ENCODE results near the gene IKZF2.
"Not testable (repeated sequence)": the region's sequence is repeated elsewhere in the genome, so short reads cannot be mapped to it uniquely, and the experiment has no call there.

Gene IKZF2

GRCh38 chr2:213022987-213023386 lies 128.4 kb downstream of the IKZF2 start:
- no peak for DNase-seq

GRCh38 chr2:213021971-213022899 lies 129.2 kb downstream of the IKZF2 start:
- peak in 2 of 4 experiments; percentile 12 to 19 for DNase-seq

GRCh38 chr2:213020913-213021312 lies 130.5 kb downstream of the IKZF2 start:
- not testable (repeated sequence) for DNase-seq

GRCh38 chr2:213020268-213020667 lies 131.1 kb downstream of the IKZF2 start:
- DNase-seq, result no peak

GRCh38 chr2:213019368-213019767 lies 132.0 kb downstream of the IKZF2 start:
- no peak for DNase-seq

DNA sequence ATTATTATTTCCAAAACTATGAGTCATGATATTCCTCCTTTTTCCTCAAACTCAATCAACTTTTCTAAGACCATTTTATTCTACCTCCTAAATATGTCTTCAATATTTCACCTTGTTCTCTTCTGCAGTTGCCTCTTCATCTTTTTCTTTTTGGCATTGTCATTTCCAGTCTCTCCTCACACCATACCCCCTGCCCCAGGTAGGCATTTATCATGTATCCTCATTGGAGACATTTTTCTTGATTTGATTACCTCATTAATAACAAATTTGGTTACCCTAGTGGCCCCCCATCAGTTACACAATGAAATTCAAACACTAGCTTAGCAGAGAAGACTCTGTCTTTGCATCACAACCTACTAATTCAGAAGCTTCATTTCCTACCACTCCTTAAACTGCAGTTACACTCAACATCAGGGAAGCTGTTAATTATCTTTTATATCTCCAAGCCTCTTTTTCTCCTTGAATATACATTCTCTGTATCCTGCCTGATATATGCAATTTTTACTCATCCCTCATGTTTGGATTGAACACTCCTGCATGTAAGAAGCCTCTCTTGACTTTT lies 133.0 kb downstream of the IKZF2 start:
- no peak for DNase-seq

DNA sequence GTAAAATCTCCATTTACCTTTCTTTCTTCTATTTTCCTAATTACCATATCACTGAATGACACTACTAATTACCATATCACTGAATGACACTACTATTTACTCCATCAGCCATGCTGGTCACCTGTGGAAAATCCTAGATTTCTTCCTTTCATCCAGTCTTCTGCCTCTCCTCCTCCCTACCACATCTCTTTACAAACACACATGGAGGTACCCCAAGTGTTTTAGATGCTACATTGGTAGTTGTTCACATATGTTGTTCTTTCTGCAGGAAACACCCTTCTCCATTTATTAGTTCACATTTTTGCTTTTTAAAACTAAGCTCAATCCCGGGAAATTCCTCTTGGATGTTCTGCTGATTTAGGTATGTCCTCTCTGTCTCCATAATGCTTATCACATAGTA lies 134.0 kb downstream of the IKZF2 start:
- no peak for DNase-seq

- DNase-seq, result no peak
Measured at GRCh38 chr2:213016984-213017351, 134.4 kb downstream of the IKZF2 start.

- no peak for DNase-seq
Measured at GRCh38 chr2:213016166-213016983, 135.0 kb downstream of the IKZF2 start.

GRCh38 chr2:213015387-213016165 lies 135.8 kb downstream of the IKZF2 start:
- peak in 1 of 4 experiments; percentile 6 for DNase-seq

GRCh38 chr2:213013979-213014378 lies 137.4 kb downstream of the IKZF2 start:
- DNase-seq, result no peak

DNA sequence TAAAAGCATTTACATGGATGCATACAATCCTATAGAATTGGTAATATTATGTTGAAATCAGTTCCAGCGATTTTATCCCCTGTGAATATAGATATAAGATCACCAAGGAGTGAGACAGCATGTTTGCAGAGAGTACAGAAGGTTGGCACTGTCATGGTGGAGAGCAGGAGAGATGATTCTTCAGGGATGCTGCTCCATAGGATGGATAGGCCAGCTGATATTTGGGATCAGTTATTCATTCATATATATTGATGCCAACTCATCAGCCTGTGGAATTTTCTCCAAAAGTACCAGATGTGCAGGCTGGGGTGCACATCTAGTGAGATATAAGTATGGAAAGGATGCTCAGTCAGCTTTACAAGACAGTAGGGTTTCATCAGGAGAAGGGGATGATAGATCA lies 139.9 kb downstream of the IKZF2 start:
- no peak for DNase-seq

- no peak for DNase-seq
Measured at GRCh38 chr2:213010106-213010779, 141.2 kb downstream of the IKZF2 start.

GRCh38 chr2:213007290-213007838 lies 144.0 kb downstream of the IKZF2 start:
- DNase-seq, result no peak

GRCh38 chr2:213004197-213004821 lies 147.1 kb downstream of the IKZF2 start:
- DNase-seq, result no peak

GRCh38 chr2:213002383-213002782 lies 149.0 kb downstream of the IKZF2 start:
- no peak for DNase-seq

DNA sequence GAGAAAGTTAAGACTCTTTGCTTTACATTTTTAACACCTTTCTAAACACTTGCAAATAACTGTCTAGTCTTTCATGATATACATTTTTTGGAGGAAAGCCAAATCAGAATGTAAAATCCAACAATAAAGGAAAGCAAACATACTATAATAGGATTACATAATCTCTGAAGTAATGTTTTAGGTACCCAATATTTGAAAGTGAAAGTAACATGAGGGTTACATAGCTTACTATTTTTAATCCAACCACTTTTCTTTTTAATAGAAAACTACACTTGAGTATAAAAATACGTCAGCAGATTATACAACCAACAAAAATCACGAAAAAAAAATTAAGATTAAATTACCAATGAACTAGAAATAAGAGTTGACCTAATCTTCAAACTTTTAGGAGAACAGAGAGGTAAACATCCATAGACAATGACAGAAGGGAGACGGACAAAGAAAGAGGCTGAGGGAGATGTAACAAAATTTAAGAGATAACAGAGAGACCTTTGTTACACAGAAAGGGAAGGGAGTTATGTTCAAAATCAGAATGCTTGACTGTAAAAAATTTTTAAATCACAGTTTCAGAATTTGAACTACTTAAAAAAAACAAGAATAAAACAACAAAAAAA lies 150.0 kb downstream of the IKZF2 start:
- no peak for DNase-seq

DNA sequence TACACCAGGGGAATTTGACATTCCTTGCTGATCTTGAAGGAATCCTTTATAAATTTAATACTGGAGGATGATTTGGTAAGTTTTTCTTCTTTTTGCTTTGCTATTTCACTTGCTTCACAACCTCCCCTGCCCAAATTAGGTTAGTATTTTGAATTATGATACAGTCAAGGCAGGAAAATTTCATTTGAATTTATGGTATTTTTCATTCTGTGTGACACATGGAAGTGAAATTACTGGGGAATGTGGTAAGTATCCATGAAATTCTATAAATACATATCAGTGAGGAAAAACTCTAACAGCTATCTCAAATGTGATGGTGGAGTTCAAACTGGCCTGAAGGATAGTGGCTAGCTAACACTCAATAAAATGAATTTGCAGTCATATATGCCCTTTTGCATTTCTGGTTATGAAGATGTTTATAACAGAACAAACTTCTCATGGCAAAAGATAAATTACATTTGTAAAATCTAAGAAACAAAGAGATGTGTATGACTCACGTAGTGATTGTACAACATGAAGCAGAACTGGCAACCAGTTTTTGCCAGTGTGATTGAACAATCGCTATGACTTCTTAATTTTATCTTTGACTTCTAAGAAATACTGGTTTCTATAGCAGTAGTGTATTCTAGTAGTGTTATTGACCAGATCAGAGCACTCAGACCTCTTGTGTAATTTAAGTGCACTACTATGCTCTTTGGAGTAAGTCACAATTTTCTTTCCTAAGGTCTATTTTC lies 152.6 kb downstream of the IKZF2 start:
- no peak for DNase-seq

GRCh38 chr2:212997526-212998020 lies 153.8 kb downstream of the IKZF2 start:
- DNase-seq, result no peak

- no peak for DNase-seq
Measured at GRCh38 chr2:212995920-212996319, 155.5 kb downstream of the IKZF2 start.

All from activated CD4-positive, CD25-positive, alpha-beta regulatory T cell (primary cell).